Panc1 (cell line): Measurements from ENCODE around the gene TCTN1. TPM values are rescaled to one million over a fixed set of nuclear protein-coding genes. Genes with fewer than 3 reads are reported as not detected.
"Not testable (repeated sequence)": the region's sequence is repeated elsewhere in the genome, so short reads cannot be mapped to it uniquely, and the experiment has no call there.

Experiments
- ATAC-seq: fragments of 200-7000 bp; cut with Tn5 transposase; 2 replicates; pipeline ENCODE4 v1.9.1; 2020; ENCODE audit warnings: mild to moderate bottlenecking, moderate library complexity
- BruUV-seq: library from RNA; stranded (reverse); fragments of 400-500 nt; replicated peaks from 2 replicates; lab custom pipeline; 2021; lab: Mats Ljungman, UMichigan
- CTCF ChIA-PET: fragments of 300-600 bp; sonication (Branson Sonifier 250); formaldehyde crosslinking; loops from one replicate; lab custom pipeline; 2022; ENCODE audit warnings: antibody characterized with exemption; lab: Charles Lee
- POLR2A ChIA-PET: fragments of 300-600 bp; sonication (Branson Sonifier 250); formaldehyde crosslinking; loops from one replicate; lab custom pipeline; 2022; ENCODE audit warnings: antibody characterized with exemption; lab: Charles Lee
- DNase-seq: peaks from one replicate; pipeline ENCODE4 v3.0.0-alpha.2; 2010; ENCODE audit warnings: low read depth, low spot score
- H3K27ac ChIP-seq: 2 replicates; pipeline ENCODE4 v1.5.1; 2011; ENCODE audit warnings: mild to moderate bottlenecking, low read length, inconsistent platforms
- H3K27me3 ChIP-seq: fragments of 200-500 bp; sonication (Bioruptor generic); 2 replicates; pipeline ENCODE4 v1.6.0; 2014; ENCODE audit warnings: low read length, inconsistent platforms; ENCODE audit not compliant: control insufficient read depth, insufficient read depth
- H3K36me3 ChIP-seq: fragments of 200-500 bp; sonication (Bioruptor generic); 2 replicates; pipeline ENCODE4 v1.5.1; 2014; ENCODE audit warnings: inconsistent platforms, mild to moderate bottlenecking, low read length, moderate library complexity; ENCODE audit not compliant: control insufficient read depth, insufficient read depth
- H3K4me1 ChIP-seq: 2 replicates; pipeline ENCODE4 v1.5.1; 2011; ENCODE audit warnings: inconsistent platforms, mild to moderate bottlenecking, low read length, moderate library complexity; ENCODE audit not compliant: control insufficient read depth, insufficient read depth
- H3K4me3 ChIP-seq, 2 experiments: 2 replicates each; pipeline ENCODE4 v1.5.1; 2011 to 2012; ENCODE audit warnings: low read depth in 2 of 2, low read length in 2 of 2, mild to moderate bottlenecking in 2 of 2, inconsistent platforms in 1 of 2, moderate library complexity in 1 of 2
- H3K9me3 ChIP-seq: fragments of 200-500 bp; sonication (Bioruptor generic); 2 replicates; pipeline ENCODE4 v1.5.1; 2014; ENCODE audit warnings: low read depth, mild to moderate bottlenecking, inconsistent platforms, low read length, moderate library complexity; ENCODE audit not compliant: control insufficient read depth, insufficient read depth
- POLR2AphosphoS5 ChIP-seq: IDR thresholded peaks from 2 replicates; pipeline ENCODE4 v1.6.1; 2012; ENCODE audit warnings: mild to moderate bottlenecking, low read depth, low read length, moderate library complexity
- SIN3A ChIP-seq: IDR thresholded peaks from 2 replicates; pipeline ENCODE4 v1.6.1; 2012; ENCODE audit warnings: low read depth, mild to moderate bottlenecking, low read length, moderate library complexity, borderline replicate concordance; ENCODE audit not compliant: insufficient read depth
- TCF7L2 ChIP-seq: IDR thresholded peaks from 2 replicates; pipeline ENCODE4 v1.6.1; 2011; ENCODE audit warnings: mild to moderate bottlenecking, low read depth, low read length, inconsistent platforms
- in situ Hi-C: cut with HindIII; loops from 2 replicates; pipeline ENCODE4 v1.10.0; 2016; ENCODE audit warnings: low sequenced_read_pairs, low pct_unique_long_range_greater_than_20kb
- intact Hi-C: fragments of 100-400 bp; cut with micrococcal nuclease; formaldehyde crosslinking; loops from one replicate; pipeline ENCODE4 v1.10.0; 2022; ENCODE audit not compliant: unreplicated experiment
- total RNA-seq: library from RNA; stranded (reverse); gene quantifications from one replicate; pipeline ENCODE4 v1.2.1, GENCODE V29; 2021; ENCODE audit not compliant: unreplicated experiment
- TF ChIP-seq, protein P1 (sequence below), 2 experiments: IDR thresholded peaks; 2 replicates each; pipeline ENCODE4 v1.6.1; 2011 to 2012; ENCODE audit warnings: low read depth in 2 of 2, control low read depth in 1 of 2, low read length in 1 of 2, mild to moderate bottlenecking in 1 of 2, moderate library complexity in 1 of 2; ENCODE audit not compliant: insufficient read depth in 1 of 2
- TF ChIP-seq, protein P2 (sequence below): fragments of 450-650 bp; IDR thresholded peaks from 2 replicates; pipeline ENCODE4 v1.5.1; 2017; ENCODE audit warnings: mild to moderate bottlenecking

Gene TCTN1
- total RNA-seq, 1 experiment from 2014 or later: 28.5 TPM

DNA sequence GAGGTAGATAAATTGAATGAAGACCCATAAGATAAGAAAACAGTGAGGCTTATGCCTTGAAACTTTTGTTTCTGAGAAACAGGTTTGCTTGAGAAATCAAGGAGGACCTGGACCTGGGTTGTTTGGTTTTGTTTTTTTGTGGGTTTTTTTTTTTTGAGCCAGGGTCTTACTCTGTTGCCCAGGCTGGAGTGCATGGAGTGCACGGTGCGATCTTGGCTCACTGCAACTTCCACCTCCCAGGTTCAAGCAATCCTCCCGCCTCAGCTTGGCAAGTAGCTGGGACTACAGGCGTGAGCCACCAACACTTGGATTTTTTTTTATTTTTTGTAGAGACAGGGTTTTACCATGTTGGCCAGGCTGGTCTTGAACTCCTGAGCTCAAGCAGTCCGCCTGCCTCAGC lies 21.9 kb upstream of the TCTN1 start:
- ChIA-PET CTCF (no interaction called here), POLR2A (no interaction called here)
- no TSS peak for BruUV-seq
- Histone ChIP-seq H3K27me3 (no peaks in the 10 kb centered on the region), H3K4me1 (no peaks in the 10 kb centered on the region; the same call in 1 of the 2 replicates), H3K36me3 (no peaks in the 10 kb centered on the region), H3K4me3 (no peak overlapping the region), H3K9me3 (no peaks in the 10 kb centered on the region), H3K27ac (no peak overlapping the region)
- no peak for DNase-seq
- intact Hi-C loops (no loop called here), in situ Hi-C loops (no loop called here)
- TF ChIP-seq SIN3A (no peak), TCF7L2 (no peak), POLR2AphosphoS5 (no peak)
- TF ChIP-seq, protein P1, sequence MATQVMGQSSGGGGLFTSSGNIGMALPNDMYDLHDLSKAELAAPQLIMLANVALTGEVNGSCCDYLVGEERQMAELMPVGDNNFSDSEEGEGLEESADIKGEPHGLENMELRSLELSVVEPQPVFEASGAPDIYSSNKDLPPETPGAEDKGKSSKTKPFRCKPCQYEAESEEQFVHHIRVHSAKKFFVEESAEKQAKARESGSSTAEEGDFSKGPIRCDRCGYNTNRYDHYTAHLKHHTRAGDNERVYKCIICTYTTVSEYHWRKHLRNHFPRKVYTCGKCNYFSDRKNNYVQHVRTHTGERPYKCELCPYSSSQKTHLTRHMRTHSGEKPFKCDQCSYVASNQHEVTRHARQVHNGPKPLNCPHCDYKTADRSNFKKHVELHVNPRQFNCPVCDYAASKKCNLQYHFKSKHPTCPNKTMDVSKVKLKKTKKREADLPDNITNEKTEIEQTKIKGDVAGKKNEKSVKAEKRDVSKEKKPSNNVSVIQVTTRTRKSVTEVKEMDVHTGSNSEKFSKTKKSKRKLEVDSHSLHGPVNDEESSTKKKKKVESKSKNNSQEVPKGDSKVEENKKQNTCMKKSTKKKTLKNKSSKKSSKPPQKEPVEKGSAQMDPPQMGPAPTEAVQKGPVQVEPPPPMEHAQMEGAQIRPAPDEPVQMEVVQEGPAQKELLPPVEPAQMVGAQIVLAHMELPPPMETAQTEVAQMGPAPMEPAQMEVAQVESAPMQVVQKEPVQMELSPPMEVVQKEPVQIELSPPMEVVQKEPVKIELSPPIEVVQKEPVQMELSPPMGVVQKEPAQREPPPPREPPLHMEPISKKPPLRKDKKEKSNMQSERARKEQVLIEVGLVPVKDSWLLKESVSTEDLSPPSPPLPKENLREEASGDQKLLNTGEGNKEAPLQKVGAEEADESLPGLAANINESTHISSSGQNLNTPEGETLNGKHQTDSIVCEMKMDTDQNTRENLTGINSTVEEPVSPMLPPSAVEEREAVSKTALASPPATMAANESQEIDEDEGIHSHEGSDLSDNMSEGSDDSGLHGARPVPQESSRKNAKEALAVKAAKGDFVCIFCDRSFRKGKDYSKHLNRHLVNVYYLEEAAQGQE (IDR thresholded peaks at IDR 0.05; ENCODE audit: insufficient read depth in 1 of 2, low read depth in 2 of 2, low read length in 1 of 2): no peak
- TF ChIP-seq, protein P2, sequence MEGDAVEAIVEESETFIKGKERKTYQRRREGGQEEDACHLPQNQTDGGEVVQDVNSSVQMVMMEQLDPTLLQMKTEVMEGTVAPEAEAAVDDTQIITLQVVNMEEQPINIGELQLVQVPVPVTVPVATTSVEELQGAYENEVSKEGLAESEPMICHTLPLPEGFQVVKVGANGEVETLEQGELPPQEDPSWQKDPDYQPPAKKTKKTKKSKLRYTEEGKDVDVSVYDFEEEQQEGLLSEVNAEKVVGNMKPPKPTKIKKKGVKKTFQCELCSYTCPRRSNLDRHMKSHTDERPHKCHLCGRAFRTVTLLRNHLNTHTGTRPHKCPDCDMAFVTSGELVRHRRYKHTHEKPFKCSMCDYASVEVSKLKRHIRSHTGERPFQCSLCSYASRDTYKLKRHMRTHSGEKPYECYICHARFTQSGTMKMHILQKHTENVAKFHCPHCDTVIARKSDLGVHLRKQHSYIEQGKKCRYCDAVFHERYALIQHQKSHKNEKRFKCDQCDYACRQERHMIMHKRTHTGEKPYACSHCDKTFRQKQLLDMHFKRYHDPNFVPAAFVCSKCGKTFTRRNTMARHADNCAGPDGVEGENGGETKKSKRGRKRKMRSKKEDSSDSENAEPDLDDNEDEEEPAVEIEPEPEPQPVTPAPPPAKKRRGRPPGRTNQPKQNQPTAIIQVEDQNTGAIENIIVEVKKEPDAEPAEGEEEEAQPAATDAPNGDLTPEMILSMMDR: no peak
- ATAC-seq: no peak

DNA sequence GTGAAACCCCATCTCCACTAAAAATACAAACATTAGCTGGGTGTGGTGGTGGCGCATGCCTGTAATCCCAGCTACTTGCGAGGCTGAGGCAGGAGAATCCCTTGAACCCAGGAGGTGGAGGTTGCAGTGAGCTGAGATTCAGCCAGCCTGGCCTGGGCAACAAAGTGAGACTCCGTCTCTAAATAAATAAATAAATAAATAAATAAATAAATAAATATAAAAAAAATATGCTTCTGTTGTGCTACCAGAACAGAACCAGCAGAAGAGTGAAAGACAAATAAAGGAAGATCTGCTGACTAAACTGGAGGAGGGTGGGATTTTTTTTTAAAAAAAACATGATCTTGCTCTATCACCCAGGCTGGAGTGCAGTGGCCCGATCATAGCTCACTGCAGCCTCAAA lies 21.0 kb upstream of the TCTN1 start:
- DNase-seq, H3K4me1 ChIP-seq, intact Hi-C loops, ATAC-seq, H3K4me3 ChIP-seq, in situ Hi-C loops, BruUV-seq, H3K27me3 ChIP-seq, H3K36me3 ChIP-seq, H3K9me3 ChIP-seq, H3K27ac ChIP-seq: not testable (repeated sequence)
- CTCF ChIA-PET: interaction anchor here (0.6 kb wide), 1 partner anchor 296 kb away, joined by 4 read pairs; no protein-coding TSS in a partner anchor
- POLR2A ChIA-PET: interaction anchor here (0.7 kb wide), 1 partner anchor 97 kb away, joined by 14 read pairs; no protein-coding TSS in a partner anchor

DNA sequence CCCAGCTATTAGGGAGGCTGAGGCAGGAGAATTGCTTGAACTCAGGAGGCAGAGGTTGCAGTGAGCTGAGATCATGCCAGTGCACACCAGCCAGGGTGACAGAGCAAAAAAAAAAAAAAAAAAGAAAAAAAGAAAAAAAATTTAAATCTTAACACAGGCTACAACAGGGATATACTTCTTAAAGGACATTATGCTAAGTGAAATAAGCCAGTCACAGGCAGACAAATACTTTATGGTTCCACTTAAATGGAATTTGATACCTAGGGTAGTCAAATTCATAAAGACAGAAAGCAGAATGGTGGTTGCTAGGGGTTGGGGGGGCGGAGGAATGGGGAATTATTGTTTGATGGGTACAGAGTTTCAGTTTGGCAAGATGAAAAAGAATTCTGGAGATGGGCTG lies 16.0 kb upstream of the TCTN1 start:
- intact Hi-C loops: no loop called here
- POLR2A ChIA-PET: no interaction called here
- CTCF ChIA-PET: interaction anchor here (0.7 kb wide), 1 partner anchor 34 kb away, joined by 3 read pairs; no protein-coding TSS in a partner anchor
- H3K4me1 ChIP-seq: no peaks in the 10 kb centered on the region
- H3K27ac ChIP-seq: no peak overlapping the region
- H3K4me3 ChIP-seq: no peak overlapping the region
- no TSS peak for BruUV-seq
- ATAC-seq (no peak), DNase-seq (no peak)
- TF ChIP-seq, protein P2: no peak
- no peak for TF ChIP-seq TCF7L2
- TF ChIP-seq, protein P1 (IDR thresholded peaks at IDR 0.05; ENCODE audit: insufficient read depth in 1 of 2, low read depth in 2 of 2, low read length in 1 of 2): no peak
- no peak for TF ChIP-seq SIN3A
- no peak for TF ChIP-seq POLR2AphosphoS5
- in situ Hi-C loops: no loop called here
- no peaks in the 10 kb centered on the region for H3K27me3 ChIP-seq
- no peaks in the 10 kb centered on the region for H3K36me3 ChIP-seq
- H3K9me3 ChIP-seq: no peaks in the 10 kb centered on the region
